ENCODE measurements around the gene TM4SF1. TPM values are rescaled to one million over a fixed set of nuclear protein-coding genes. Genes with fewer than 3 reads are reported as not detected.

TM4SF1 gene
- total and polyA plus RNA-seq, 8 donors = 29.8 to 468 (median 90.0) TPM

DNA sequence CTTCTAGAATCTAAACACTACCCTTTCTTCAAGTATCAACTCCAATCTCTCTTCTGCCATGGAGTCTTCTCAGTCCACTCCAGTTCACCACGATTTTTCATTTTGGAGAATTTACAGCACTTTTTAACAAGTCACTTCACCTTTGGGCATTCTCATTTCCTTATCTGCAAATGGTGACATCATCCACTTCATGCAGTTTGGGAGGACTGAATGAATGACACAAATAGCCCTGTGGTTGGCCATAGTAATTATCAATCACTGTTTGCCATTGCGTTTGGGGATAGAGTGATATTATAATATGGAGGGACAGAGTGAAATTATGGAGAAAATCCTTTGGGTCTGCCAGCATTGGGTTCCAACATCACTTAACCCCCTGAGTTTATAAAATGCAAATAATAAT is 38.0 kb upstream of the TM4SF1 start:
- H3K4me3 ChIP-seq = no peak overlapping the region
- no peak overlapping the region for H3K27ac ChIP-seq
- no peaks in the 10 kb centered on the region for H3K9me3 ChIP-seq
- no peak for DNase-seq
- intact Hi-C loops (cut with DNase I; ENCODE audit: low total_unique reads) = no loop called here
- H3K4me1 ChIP-seq = peaks cover 0 to 5% (median 0%) of the 10 kb centered on the region in 4 donors
- TF ChIP-seq, protein P1, sequence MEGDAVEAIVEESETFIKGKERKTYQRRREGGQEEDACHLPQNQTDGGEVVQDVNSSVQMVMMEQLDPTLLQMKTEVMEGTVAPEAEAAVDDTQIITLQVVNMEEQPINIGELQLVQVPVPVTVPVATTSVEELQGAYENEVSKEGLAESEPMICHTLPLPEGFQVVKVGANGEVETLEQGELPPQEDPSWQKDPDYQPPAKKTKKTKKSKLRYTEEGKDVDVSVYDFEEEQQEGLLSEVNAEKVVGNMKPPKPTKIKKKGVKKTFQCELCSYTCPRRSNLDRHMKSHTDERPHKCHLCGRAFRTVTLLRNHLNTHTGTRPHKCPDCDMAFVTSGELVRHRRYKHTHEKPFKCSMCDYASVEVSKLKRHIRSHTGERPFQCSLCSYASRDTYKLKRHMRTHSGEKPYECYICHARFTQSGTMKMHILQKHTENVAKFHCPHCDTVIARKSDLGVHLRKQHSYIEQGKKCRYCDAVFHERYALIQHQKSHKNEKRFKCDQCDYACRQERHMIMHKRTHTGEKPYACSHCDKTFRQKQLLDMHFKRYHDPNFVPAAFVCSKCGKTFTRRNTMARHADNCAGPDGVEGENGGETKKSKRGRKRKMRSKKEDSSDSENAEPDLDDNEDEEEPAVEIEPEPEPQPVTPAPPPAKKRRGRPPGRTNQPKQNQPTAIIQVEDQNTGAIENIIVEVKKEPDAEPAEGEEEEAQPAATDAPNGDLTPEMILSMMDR (IDR thresholded peaks at IDR 0.05) = no peak
- no peak for TF ChIP-seq EP300 (IDR thresholded peaks at IDR 0.05)
- TF ChIP-seq POLR2A (IDR thresholded peaks at IDR 0.05) = no peak
- TF ChIP-seq POLR2AphosphoS5 (IDR thresholded peaks at IDR 0.05) = no peak
- WGBS, 5 donors = 84 to 90% (median 84%) methylated on average over 2 of the region's 2 CpGs
- no peaks in the 10 kb centered on the region for H3K36me3 ChIP-seq
- no peaks in the 10 kb centered on the region for H3K27me3 ChIP-seq

DNA sequence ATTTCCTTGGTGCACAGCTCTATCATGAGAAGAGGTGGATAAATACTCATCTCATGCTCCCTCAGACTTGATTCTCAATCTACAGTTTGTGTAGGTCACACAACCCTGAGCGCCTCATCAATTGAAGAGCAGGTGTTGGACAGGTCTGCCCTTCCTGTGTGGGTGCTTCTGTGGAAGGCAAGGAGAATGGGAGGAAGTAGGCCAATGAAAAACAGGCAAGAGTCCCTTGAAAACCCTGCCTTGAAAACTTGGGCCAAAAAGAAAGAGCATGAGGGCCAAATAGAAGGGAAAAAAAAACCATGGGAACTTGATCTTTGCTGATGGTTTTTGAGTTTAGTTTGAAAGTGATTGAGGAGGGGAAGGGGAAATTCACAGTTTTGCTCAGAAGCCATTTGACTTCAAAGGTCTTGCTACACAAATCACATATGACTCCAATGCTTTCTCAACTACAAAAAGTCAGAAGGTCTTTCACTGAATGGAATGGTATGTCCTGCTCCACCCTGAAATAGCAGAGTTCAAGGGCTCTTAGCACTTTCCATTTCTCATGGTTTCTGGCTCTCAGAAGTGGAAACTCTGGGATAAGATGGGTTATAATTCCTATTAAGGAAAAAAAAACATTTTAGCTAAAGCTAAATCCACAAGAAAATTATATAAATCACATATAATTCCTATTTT is 37.2 kb upstream of the TM4SF1 start:
- TF ChIP-seq POLR2AphosphoS5 (IDR thresholded peaks at IDR 0.05) (peak in 1 of 3 donors; percentile 16), POLR2A (IDR thresholded peaks at IDR 0.05) (no peak)
- 83 to 100% (median 95%) methylated on average over 1 of the region's 1 CpG for WGBS, 5 donors
- H3K27ac ChIP-seq = peak overlapping the region in 2 of 5 donors; percentile 13 to 22

DNA sequence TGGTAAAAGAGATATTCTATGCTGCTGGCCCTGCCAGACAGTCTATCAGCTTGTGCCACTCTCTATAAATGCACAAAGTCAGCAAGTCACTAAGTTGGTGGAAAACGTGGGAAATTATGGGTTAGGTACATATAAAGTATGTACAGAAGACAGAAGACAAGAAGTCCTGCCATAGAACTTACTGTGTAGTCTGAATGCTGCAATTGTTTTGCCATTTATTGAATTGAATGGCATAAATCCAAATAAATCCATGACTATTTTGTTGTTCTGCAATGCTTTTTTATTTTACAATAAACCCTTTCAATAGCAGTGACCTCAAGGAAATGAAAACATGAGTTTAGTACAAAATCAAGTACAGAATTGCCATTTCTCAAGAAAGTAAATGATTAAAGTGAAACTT is 34.1 kb upstream of the TM4SF1 start:
- Histone ChIP-seq H3K36me3 (no peaks in the 10 kb centered on the region), H3K27ac (no peak overlapping the region), H3K27me3 (no peaks in the 10 kb centered on the region), H3K4me1 (peaks cover 0 to 12% (median 8%) of the 10 kb centered on the region in 4 donors), H3K9me3 (no peaks in the 10 kb centered on the region), H3K4me3 (no peak overlapping the region)
- DNase-seq = no peak
- intact Hi-C loops (cut with DNase I; ENCODE audit: low total_unique reads) = no loop called here
- no peak for TF ChIP-seq POLR2AphosphoS5 (IDR thresholded peaks at IDR 0.05)
- TF ChIP-seq POLR2A (IDR thresholded peaks at IDR 0.05) = no peak
- no peak for TF ChIP-seq EP300 (IDR thresholded peaks at IDR 0.05)
- TF ChIP-seq, protein P1 (IDR thresholded peaks at IDR 0.05) = no peak
- WGBS, 5 donors = 26 to 52% (median 46%) methylated on average over 1 of the region's 1 CpG

More for the DNA sequence above, 37.2 kb upstream of the TM4SF1 start:
- Histone ChIP-seq H3K27me3 (no peaks in the 10 kb centered on the region), H3K4me1 (peaks cover 0 to 5% (median 0%) of the 10 kb centered on the region in 4 donors), H3K36me3 (no peaks in the 10 kb centered on the region), H3K9me3 (no peaks in the 10 kb centered on the region), H3K4me3 (no peak overlapping the region)
- intact Hi-C loops (cut with DNase I; ENCODE audit: low total_unique reads) = no loop called here
- DNase-seq = peak in 1 of 2 donors; percentile 45

DNA sequence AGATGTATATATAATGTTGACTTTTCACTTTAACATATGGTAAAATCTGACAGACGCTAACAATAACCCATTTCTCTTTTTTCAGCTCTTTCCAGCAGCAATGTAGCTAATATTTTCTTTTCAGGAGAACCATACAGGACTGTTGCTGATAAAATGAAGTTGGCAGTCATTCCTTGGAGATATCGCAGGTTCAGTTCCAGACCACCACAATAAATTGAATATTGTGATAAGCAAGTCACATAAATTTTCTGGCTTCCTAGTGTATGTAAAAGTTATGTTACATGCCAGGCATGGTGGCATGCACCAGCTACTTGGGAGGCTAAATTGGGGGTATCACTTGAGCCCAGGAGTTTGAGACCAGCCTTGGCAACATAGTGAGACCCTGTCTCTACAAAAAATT is 31.9 kb upstream of the TM4SF1 start:
- Histone ChIP-seq H3K27me3 (no peaks in the 10 kb centered on the region), H3K27ac (peak overlapping the region in 3 of 5 donors; percentile 78 to 88 (median 79)), H3K9me3 (no peaks in the 10 kb centered on the region), H3K4me1 (peaks cover 0 to 12% (median 9%) of the 10 kb centered on the region in 4 donors), H3K4me3 (no peak overlapping the region), H3K36me3 (no peaks in the 10 kb centered on the region)
- 37 to 73% (median 60%) methylated on average over 2 of the region's 2 CpGs for WGBS, 5 donors
- intact Hi-C loops (cut with DNase I; ENCODE audit: low total_unique reads) = no loop called here
- DNase-seq = no peak
- TF ChIP-seq POLR2A (IDR thresholded peaks at IDR 0.05) (no peak), EP300 (IDR thresholded peaks at IDR 0.05) (no peak), POLR2AphosphoS5 (IDR thresholded peaks at IDR 0.05) (no peak)
- TF ChIP-seq, protein P1 (IDR thresholded peaks at IDR 0.05) = no peak

DNA sequence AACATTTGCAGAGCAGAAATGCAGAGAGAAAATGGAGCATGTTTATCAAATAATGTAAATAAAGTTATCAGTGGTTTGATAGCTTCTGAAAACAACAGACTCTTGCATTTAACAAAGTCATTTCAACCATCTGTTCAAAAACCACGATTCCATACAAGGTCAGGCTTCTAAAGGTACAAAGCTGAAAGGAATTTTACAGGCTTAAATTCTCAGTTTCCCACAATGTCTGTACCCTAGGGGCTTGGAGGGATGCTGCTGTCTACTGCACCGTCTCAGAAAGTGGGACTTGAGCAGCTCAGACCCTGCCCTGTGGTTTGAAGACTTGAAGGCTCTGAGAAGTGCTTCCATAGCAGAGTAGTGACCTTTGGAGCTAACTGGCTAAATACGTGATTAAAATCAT is 30.4 kb upstream of the TM4SF1 start:
- Histone ChIP-seq H3K4me3 (no peak overlapping the region), H3K27me3 (no peaks in the 10 kb centered on the region), H3K27ac (peak overlapping the region; percentile 78 to 88 (median 79)), H3K36me3 (no peaks in the 10 kb centered on the region), H3K9me3 (no peaks in the 10 kb centered on the region), H3K4me1 (peaks cover 0 to 15% (median 10%) of the 10 kb centered on the region in 4 donors)
- DNase-seq = peak in 1 of 2 donors; percentile 64
- 15 to 35% (median 19%) methylated on average over 3 of the region's 3 CpGs for WGBS, 5 donors
- no peak for TF ChIP-seq POLR2A (IDR thresholded peaks at IDR 0.05)
- TF ChIP-seq, protein P1 (IDR thresholded peaks at IDR 0.05) = no peak
- peak in 2 of 3 donors; percentile 39 to 41 for TF ChIP-seq POLR2AphosphoS5 (IDR thresholded peaks at IDR 0.05)
- TF ChIP-seq EP300 (IDR thresholded peaks at IDR 0.05) = no peak
- intact Hi-C loops (cut with DNase I; ENCODE audit: low total_unique reads) = no loop called here
